HepG2 (cell line): Measurements from ENCODE around the gene S100A9. TPM values are rescaled to one million over a fixed set of nuclear protein-coding genes. Genes with fewer than 3 reads are reported as not detected.

Experiments used
- ATAC-seq: fragments of 200-7000 bp; cut with Tn5 transposase; 3 replicates; pipeline ENCODE4 v1.9.1; 2020; ENCODE audit warnings: mild to moderate bottlenecking, moderate library complexity
- BruUV-seq: library from RNA; stranded (reverse); fragments of 400-500 nt; replicated peaks from 2 replicates; lab custom pipeline; 2021; lab: Mats Ljungman, UMichigan
- CTCF ChIA-PET: fragments of 300-600 bp; formaldehyde crosslinking; extraction: SDS; loops from one replicate; lab custom pipeline; 2021; ENCODE audit warnings: low total read pairs, inconsistent platforms, low intra/inter-chr PET ratio; lab: Yijun Ruan, JAX
- POLR2A ChIA-PET: fragments of 350-600 bp; sonication (Branson Sonifier 250); formaldehyde crosslinking; loops from one replicate; lab custom pipeline; 2020; ENCODE audit warnings: antibody characterized with exemption, inconsistent platforms; lab: Yijun Ruan, JAX
- DNase-seq: peaks from one replicate; pipeline ENCODE4 v3.0.0-alpha.2; 2015; ENCODE audit warnings: low spot score
- FAIRE-seq: peaks from 3 replicates; lab custom pipeline; 2011; peaks lifted over from hg19 to GRCh38; lab: Jason Lieb, UNC
- H2AFZ ChIP-seq: one replicate; pipeline ENCODE4 v1.6.1; 2011; ENCODE audit warnings: low read length, inconsistent platforms
- H3K27ac ChIP-seq: fragments of 300-600 bp; 3 replicates; pipeline ENCODE4 v1.8.0; 2011; ENCODE audit warnings: mixed run types, mild to moderate bottlenecking, mixed read lengths, low read length, inconsistent platforms; ENCODE audit not compliant: insufficient read depth; ENCODE audit errors: extremely low read length
- H3K27me3 ChIP-seq, 2 experiments: fragments of 200-600 bp in 1 of 2; 2 replicates in 1 of 2; 3 replicates in 1 of 2; pipeline versions ENCODE4 v1.6.0 to v1.8.0; 2011; ENCODE audit warnings: low read length in 2 of 2, mild to moderate bottlenecking in 2 of 2, moderate library complexity in 2 of 2, inconsistent platforms in 1 of 2; ENCODE audit not compliant: insufficient read depth in 2 of 2, control insufficient read depth in 1 of 2
- H3K36me3 ChIP-seq, 2 experiments: fragments of 200-600 bp in 1 of 2; replicated peaks in 1 of 2; 2 replicates in 1 of 2; 3 replicates in 1 of 2; pipeline versions ENCODE4 v1.5.1 to v1.8.0; 2011; ENCODE audit warnings: low read length in 2 of 2, inconsistent platforms in 1 of 2; ENCODE audit not compliant: insufficient read depth in 2 of 2, control insufficient read depth in 1 of 2
- H3K4me1 ChIP-seq: 2 replicates; pipeline ENCODE4 v1.5.1; 2012; ENCODE audit warnings: low read length, inconsistent platforms; ENCODE audit not compliant: insufficient read depth
- H3K4me2 ChIP-seq: 2 replicates; pipeline ENCODE4 v1.6.0; 2011; ENCODE audit warnings: low read depth, low read length, inconsistent platforms
- H3K4me3 ChIP-seq, 3 experiments: fragments of 200-600 bp in 1 of 3; sonication (generic), shearing (Covaris generic) in 1 of 3; replicated peaks in 1 of 3; 2 replicates each; pipeline ENCODE4 v1.5.1; 2011 to 2016; ENCODE audit warnings: low read length in 3 of 3, inconsistent platforms in 2 of 3, low read depth in 2 of 3, mild to moderate bottlenecking in 2 of 3, control low read depth in 1 of 3, mixed read lengths in 1 of 3; ENCODE audit not compliant: insufficient read depth in 1 of 3
- H3K79me2 ChIP-seq: one replicate; pipeline ENCODE4 v1.6.1; 2011; ENCODE audit warnings: low read length, inconsistent platforms; ENCODE audit not compliant: insufficient read depth
- H3K9ac ChIP-seq: 2 replicates; pipeline ENCODE4 v1.6.0; 2011; ENCODE audit warnings: mild to moderate bottlenecking, low read depth, low read length, inconsistent platforms; ENCODE audit not compliant: insufficient read depth
- H3K9me3 ChIP-seq: 2 replicates; pipeline ENCODE4 v1.5.1; 2012; ENCODE audit warnings: mild to moderate bottlenecking, low read length
- H4K20me1 ChIP-seq: 2 replicates; pipeline ENCODE4 v1.6.0; 2011; ENCODE audit warnings: inconsistent platforms, mild to moderate bottlenecking, low read length, moderate library complexity; ENCODE audit not compliant: insufficient read depth
- BCL3 ChIP-seq: sonication (generic); formaldehyde crosslinking; IDR thresholded peaks from 2 replicates; pipeline ENCODE4 v1.5.1; 2020; ENCODE audit warnings: mild to moderate bottlenecking, missing genetic modification reagents, moderate library complexity
- ELF1 ChIP-seq: sonication (generic); formaldehyde crosslinking; IDR thresholded peaks from 2 replicates; pipeline ENCODE4 v1.4.0; 2020; ENCODE audit warnings: missing genetic modification reagents
- GPN1 ChIP-seq: sonication (generic); formaldehyde crosslinking; IDR thresholded peaks from 2 replicates; pipeline ENCODE4 v1.5.1; 2020; ENCODE audit warnings: missing genetic modification reagents, borderline replicate concordance
- HIVEP1 ChIP-seq: sonication (generic); formaldehyde crosslinking; IDR thresholded peaks from 2 replicates; pipeline ENCODE4 v1.4.0; 2020; ENCODE audit warnings: mild to moderate bottlenecking, missing genetic modification reagents
- RBM39 ChIP-seq: fragments of 200-400 bp; formaldehyde crosslinking; IDR thresholded peaks from one replicate; pipeline ENCODE4 v1.6.1; 2018; ENCODE audit warnings: antibody characterized with exemption, mild to moderate bottlenecking, low read depth, low read length; ENCODE audit not compliant: poor library complexity, severe bottlenecking
- SP2 ChIP-seq: sonication (generic); formaldehyde crosslinking; IDR thresholded peaks from 2 replicates; pipeline ENCODE4 v1.5.1; 2020; ENCODE audit warnings: mild to moderate bottlenecking, missing genetic modification reagents
- TEAD3 ChIP-seq: optimal IDR thresholded peaks from 2 replicates; pipeline ENCODE3; 2016; ENCODE audit warnings: borderline replicate concordance
- ZNF747 ChIP-seq: sonication (generic); formaldehyde crosslinking; IDR thresholded peaks from 2 replicates; pipeline ENCODE4 v1.8.1; 2023; ENCODE audit warnings: missing genetic modification reagents, mild to moderate bottlenecking, borderline replicate concordance
- WGBS: methylation state at CpG from one replicate; pipeline ENCODE4 v1.1.6; 2017; ENCODE audit warnings: low lambda C conversion rate; 5-methylcytosine and 5-hydroxymethylcytosine counted together
- in situ Hi-C: cut with HindIII; loops from 2 replicates; pipeline ENCODE4 v1.10.0; 2017; ENCODE audit warnings: low pct_unique_long_range_greater_than_20kb; ENCODE audit not compliant: extremely low pct_ligation_motif_present
- intact Hi-C: fragments of 100-400 bp; cut with micrococcal nuclease; formaldehyde crosslinking; loops from one replicate; pipeline ENCODE4 v1.10.0; 2022; ENCODE audit not compliant: unreplicated experiment
- polyA plus RNA-seq, 8 experiments: library from polyadenylated mRNA; depleted of rRNA in 3 of 8; stranded (reverse) in 7 of 8; unstranded in 1 of 8; fragments of >200 nt; fragmentation: Illumina TruSeq in 4 of 8; extraction: Trizol in 4 of 8; gene quantifications; 2 replicates each; pipeline versions ENCODE4 v1.2.1 to v1.2.3, GENCODE V29; 2011 to 2016; ENCODE audit warnings: low read depth in 4 of 8, missing spikeins in 1 of 8, mixed read lengths in 1 of 8; ENCODE audit not compliant: insufficient read depth in 1 of 8
- total RNA-seq, 5 experiments: library from RNA; depleted of rRNA; stranded (reverse); fragments of >200 nt; fragmentation: Illumina TruSeq; extraction: Trizol; gene quantifications; 2 replicates each; pipeline ENCODE4 v1.2.3, GENCODE V29; 2016; ENCODE audit warnings: low read depth in 1 of 5

Gene S100A9
- total and polyA plus RNA-seq, 2 of the 13 experiments (the other 11 are each of a cell fraction or from before 2014, with no cell fraction given), result 0.31 to 0.69 TPM

GRCh38 chr1:153337980-153338853 lies 19.4 kb upstream of the S100A9 start:
- no peaks in the 10 kb centered on the region; a peak in 1 of 5 replicates for H3K27me3 ChIP-seq
- no TSS peak for BruUV-seq
- H4K20me1 ChIP-seq, result no peaks in the 10 kb centered on the region
- in situ Hi-C loops, result no loop called here
- ATAC-seq, result no peak; the same call in 2 of the 3 replicates
- WGBS, result 24% methylated on average over 8 of the region's 8 CpGs
- H3K4me2 ChIP-seq, result no peak overlapping the region
- H3K36me3 ChIP-seq, result no peaks in the 10 kb centered on the region
- no peak overlapping the region for H2AFZ ChIP-seq
- H3K9ac ChIP-seq, result no peak overlapping the region
- no peaks in the 10 kb centered on the region for H3K4me1 ChIP-seq
- FAIRE-seq, result no peak
- no peak for DNase-seq
- POLR2A ChIA-PET, result no interaction called here
- TF ChIP-seq ZNF747, result no peak
- no peak for TF ChIP-seq ELF1 (CRISPR knock-in tag)
- TF ChIP-seq SP2, result no peak
- TF ChIP-seq TEAD3 (CRISPR knock-in tag), result no peak
- no peak for TF ChIP-seq GPN1
- TF ChIP-seq HIVEP1 (CRISPR knock-in tag), result no peak
- TF ChIP-seq RBM39, result no peak
- TF ChIP-seq BCL3 (CRISPR knock-in tag), result no peak
- TF ChIP-seq, all 625 proteins: peak for 0
- intact Hi-C loops, result loop anchor here (10.0 kb wide), 1 partner anchor 57 kb away; the partner anchor contains the start of gene S100A8
- CTCF ChIA-PET, result no interaction called here
- Histone ChIP-seq H3K9me3 (no peaks in the 10 kb centered on the region), H3K79me2 (no peaks in the 10 kb centered on the region), H3K27ac (no peak overlapping the region), H3K4me3 (no peak overlapping the region)
